ENCODE data around the gene FCN1. TPM values are rescaled to one million over a fixed set of nuclear protein-coding genes. Genes with fewer than 3 reads are reported as not detected.

The FCN1 gene
- total RNA-seq, 2 donors from 2014 or later = 0.79 to 4.6 TPM

- no peak overlapping the region for H3K4me3 ChIP-seq
- H3K27ac ChIP-seq = no peak overlapping the region
- no peaks in the 10 kb centered on the region for H3K4me1 ChIP-seq
- no peak for TF ChIP-seq CTCF (IDR thresholded peaks at IDR 0.05)
- H3K9ac ChIP-seq (ENCODE audit: low read depth in 2 of 2, low read length in 2 of 2) = no peak overlapping the region
- DNase-seq = no peak
- no peaks in the 10 kb centered on the region for H3K27me3 ChIP-seq
- H3K9me3 ChIP-seq = no peaks in the 10 kb centered on the region
- no peaks in the 10 kb centered on the region for H3K36me3 ChIP-seq
- intact Hi-C loops (cut with DNase I) = no loop called here
Observed at GRCh38 chr9:134897584-134898170, 20.0 kb downstream of the FCN1 start.

GRCh38 chr9:134896834-134897583 is 20.7 kb downstream of the FCN1 start:
- no peak overlapping the region for H3K9ac ChIP-seq (ENCODE audit: low read depth in 2 of 2, low read length in 2 of 2)
- TF ChIP-seq CTCF (IDR thresholded peaks at IDR 0.05) = no peak
- no peaks in the 10 kb centered on the region for H3K36me3 ChIP-seq
- H3K4me1 ChIP-seq = no peaks in the 10 kb centered on the region
- no peak overlapping the region for H3K4me3 ChIP-seq
- H3K9me3 ChIP-seq = no peaks in the 10 kb centered on the region
- DNase-seq = no peak
- no peaks in the 10 kb centered on the region for H3K27me3 ChIP-seq
- intact Hi-C loops (cut with DNase I) = no loop called here
- no peak overlapping the region for H3K27ac ChIP-seq

- no peak overlapping the region for H3K27ac ChIP-seq
Observed at GRCh38 chr9:134895908-134896833, 21.5 kb downstream of the FCN1 start.

GRCh38 chr9:134895567-134895907 is 22.2 kb downstream of the FCN1 start:
- Histone ChIP-seq H3K4me3 (no peak overlapping the region), H3K9me3 (no peaks in the 10 kb centered on the region), H3K9ac (ENCODE audit: low read depth in 2 of 2, low read length in 2 of 2) (no peak overlapping the region), H3K27me3 (no peaks in the 10 kb centered on the region), H3K4me1 (no peaks in the 10 kb centered on the region), H3K27ac (no peak overlapping the region), H3K36me3 (no peaks in the 10 kb centered on the region)
- intact Hi-C loops (cut with DNase I) = no loop called here
- DNase-seq = no peak
- TF ChIP-seq CTCF (IDR thresholded peaks at IDR 0.05) = no peak

More at GRCh38 chr9:134895908-134896833, 21.5 kb downstream of the FCN1 start:
- intact Hi-C loops (cut with DNase I) = no loop called here
- Histone ChIP-seq H3K36me3 (no peaks in the 10 kb centered on the region), H3K9me3 (no peaks in the 10 kb centered on the region), H3K4me3 (no peak overlapping the region), H3K27me3 (no peaks in the 10 kb centered on the region), H3K9ac (ENCODE audit: low read depth in 2 of 2, low read length in 2 of 2) (no peak overlapping the region), H3K4me1 (no peaks in the 10 kb centered on the region)
- DNase-seq = no peak
- TF ChIP-seq CTCF (IDR thresholded peaks at IDR 0.05) = no peak

GRCh38 chr9:134895097-134895496 is 22.6 kb downstream of the FCN1 start:
- intact Hi-C loops (cut with DNase I) = no loop called here
- H3K9me3 ChIP-seq = no peaks in the 10 kb centered on the region
- H3K27me3 ChIP-seq = no peaks in the 10 kb centered on the region
- no peak overlapping the region for H3K4me3 ChIP-seq
- no peak for DNase-seq
- no peak overlapping the region for H3K9ac ChIP-seq (ENCODE audit: low read depth in 2 of 2, low read length in 2 of 2)
- H3K4me1 ChIP-seq = no peaks in the 10 kb centered on the region
- TF ChIP-seq CTCF (IDR thresholded peaks at IDR 0.05) = no peak
- H3K27ac ChIP-seq = no peak overlapping the region
- H3K36me3 ChIP-seq = no peaks in the 10 kb centered on the region
